Stimulated activated naive CD8-positive, alpha-beta T cell treated with anti-CD3 and anti-CD28 coated beads, Interleukin-15, amount 100 ng/mL, for 72 hours (primary cell): ENCODE results near the gene SPATS2L.

Experiments
- ATAC-seq: fragments of 150-1000 bp; cut with Tn5 transposase; 2 replicates; pipeline ENCODE4 v1.10.0; 2021; ENCODE audit warnings: mild to moderate bottlenecking, moderate library complexity
- DNase-seq, 2 donors: peaks; one replicate each; pipeline ENCODE4 v3.0.0; 2021 to 2022
- H3K27ac Mint-ChIP-seq, 2 donors: one replicate each; pipeline ENCODE4 v1.8.0; 2022; ENCODE audit warnings: mild to moderate bottlenecking in 2 of 2, mixed read lengths in 2 of 2, moderate library complexity in 2 of 2
- H3K27me3 Mint-ChIP-seq: one replicate; pipeline ENCODE4 v1.8.0; 2022; ENCODE audit warnings: mixed read lengths
- H3K4me1 Mint-ChIP-seq: one replicate; pipeline ENCODE4 v1.8.0; 2022; ENCODE audit warnings: mild to moderate bottlenecking, mixed read lengths
- H3K4me3 Mint-ChIP-seq, 2 donors: one replicate each; pipeline ENCODE4 v1.8.0; 2022; ENCODE audit warnings: mild to moderate bottlenecking in 2 of 2, mixed read lengths in 2 of 2, moderate library complexity in 1 of 2
- H3K9me3 Mint-ChIP-seq, 2 donors: one replicate each; pipeline ENCODE4 v1.8.0; 2022; ENCODE audit warnings: mixed read lengths in 2 of 2

Gene SPATS2L

GRCh38 chr2:200393191-200393590, 86.7 kb downstream of the SPATS2L start:
- Mint-ChIP-seq H3K4me1 (peaks cover 6% of the 10 kb centered on the region), H3K9me3 (no peaks in the 10 kb centered on the region), H3K27me3 (no peaks in the 10 kb centered on the region), H3K27ac (no peak overlapping the region), H3K4me3 (no peak overlapping the region)
- DNase-seq (no peak), ATAC-seq (no peak)

- no peak overlapping the region for H3K27ac Mint-ChIP-seq
- ATAC-seq (no peak), DNase-seq (no peak)
- H3K27me3 Mint-ChIP-seq = no peaks in the 10 kb centered on the region
- peaks cover 6% of the 10 kb centered on the region for H3K4me1 Mint-ChIP-seq
- H3K4me3 Mint-ChIP-seq = no peak overlapping the region
- H3K9me3 Mint-ChIP-seq = no peaks in the 10 kb centered on the region
Measured at GRCh38 chr2:200394045-200394444, 87.6 kb downstream of the SPATS2L start.

GRCh38 chr2:200396781-200397242, 90.3 kb downstream of the SPATS2L start:
- ATAC-seq = no peak
- H3K27ac Mint-ChIP-seq = no peak overlapping the region
- peaks cover 6% of the 10 kb centered on the region for H3K4me1 Mint-ChIP-seq
- no peaks in the 10 kb centered on the region for H3K9me3 Mint-ChIP-seq
- no peak overlapping the region for H3K4me3 Mint-ChIP-seq
- H3K27me3 Mint-ChIP-seq = no peaks in the 10 kb centered on the region
- no peak for DNase-seq

GRCh38 chr2:200397785-200398184, 91.3 kb downstream of the SPATS2L start:
- no peak for ATAC-seq
- no peak for DNase-seq

GRCh38 chr2:200399046-200399445, 92.6 kb downstream of the SPATS2L start:
- Mint-ChIP-seq H3K9me3 (no peaks in the 10 kb centered on the region), H3K4me3 (no peak overlapping the region), H3K27me3 (no peaks in the 10 kb centered on the region), H3K4me1 (peaks cover 6% of the 10 kb centered on the region), H3K27ac (no peak overlapping the region)
- ATAC-seq = peak; percentile 57
- DNase-seq = no peak

More at GRCh38 chr2:200397785-200398184, 91.3 kb downstream of the SPATS2L start:
- Mint-ChIP-seq H3K4me3 (no peak overlapping the region), H3K27ac (no peak overlapping the region), H3K4me1 (peaks cover 6% of the 10 kb centered on the region), H3K27me3 (no peaks in the 10 kb centered on the region), H3K9me3 (no peaks in the 10 kb centered on the region)

GRCh38 chr2:200399636-200400035, 93.1 kb downstream of the SPATS2L start:
- Mint-ChIP-seq H3K4me1 (peaks cover 6% of the 10 kb centered on the region), H3K4me3 (no peak overlapping the region), H3K27ac (no peak overlapping the region), H3K9me3 (no peaks in the 10 kb centered on the region), H3K27me3 (no peaks in the 10 kb centered on the region)
- DNase-seq (no peak), ATAC-seq (no peak)

- H3K27ac Mint-ChIP-seq = no peak overlapping the region
- no peaks in the 10 kb centered on the region for H3K27me3 Mint-ChIP-seq
- H3K4me1 Mint-ChIP-seq = peaks cover 21% of the 10 kb centered on the region
- H3K4me3 Mint-ChIP-seq = no peak overlapping the region
- no peak for ATAC-seq
- no peak for DNase-seq
- peaks cover 0 to 5% of the 10 kb centered on the region in 2 donors for H3K9me3 Mint-ChIP-seq
Measured at GRCh38 chr2:200403814-200404213, 97.3 kb downstream of the SPATS2L start.

- no peak overlapping the region for H3K27ac Mint-ChIP-seq
- no peaks in the 10 kb centered on the region for H3K27me3 Mint-ChIP-seq
- H3K9me3 Mint-ChIP-seq = peaks cover 0 to 5% of the 10 kb centered on the region in 2 donors
- no peak for ATAC-seq
- H3K4me3 Mint-ChIP-seq = no peak overlapping the region
- DNase-seq = no peak
- peaks cover 22% of the 10 kb centered on the region for H3K4me1 Mint-ChIP-seq
Measured at GRCh38 chr2:200404615-200405014, 98.1 kb downstream of the SPATS2L start.

GRCh38 chr2:200405599-200406298, 99.3 kb downstream of the SPATS2L start:
- no peak overlapping the region for H3K27ac Mint-ChIP-seq
- peaks cover 0 to 5% of the 10 kb centered on the region in 2 donors for H3K9me3 Mint-ChIP-seq
- DNase-seq (no peak), ATAC-seq (peak; percentile 96)
- no peaks in the 10 kb centered on the region for H3K27me3 Mint-ChIP-seq
- peak overlapping the region in 1 of 2 donors; percentile 24 for H3K4me3 Mint-ChIP-seq
- peaks cover 22% of the 10 kb centered on the region for H3K4me1 Mint-ChIP-seq

- DNase-seq (no peak), ATAC-seq (no peak)
- no peak overlapping the region for H3K27ac Mint-ChIP-seq
- H3K27me3 Mint-ChIP-seq = no peaks in the 10 kb centered on the region
- H3K4me1 Mint-ChIP-seq = peaks cover 22% of the 10 kb centered on the region
- peak overlapping the region in 1 of 2 donors; percentile 24 for H3K4me3 Mint-ChIP-seq
- H3K9me3 Mint-ChIP-seq = peaks cover 0 to 5% of the 10 kb centered on the region in 2 donors
Measured at GRCh38 chr2:200406379-200406778, 99.9 kb downstream of the SPATS2L start.

- Mint-ChIP-seq H3K27ac (no peak overlapping the region), H3K27me3 (no peaks in the 10 kb centered on the region), H3K4me3 (peak overlapping the region in 1 of 2 donors; percentile 12), H3K9me3 (peaks cover 0 to 5% of the 10 kb centered on the region in 2 donors), H3K4me1 (peaks cover 22% of the 10 kb centered on the region)
- DNase-seq (no peak), ATAC-seq (peak; percentile 5)
Measured at GRCh38 chr2:200408428-200409316, 102.2 kb downstream of the SPATS2L start.

GRCh38 chr2:200411831-200412230, 105.3 kb downstream of the SPATS2L start:
- ATAC-seq (no peak), DNase-seq (no peak)
- Mint-ChIP-seq H3K27me3 (no peaks in the 10 kb centered on the region), H3K27ac (no peak overlapping the region), H3K4me1 (peaks cover 14% of the 10 kb centered on the region), H3K4me3 (no peak overlapping the region), H3K9me3 (peaks cover 0 to 5% of the 10 kb centered on the region in 2 donors)

- H3K4me3 Mint-ChIP-seq = no peak overlapping the region
- no peaks in the 10 kb centered on the region for H3K9me3 Mint-ChIP-seq
- no peaks in the 10 kb centered on the region for H3K4me1 Mint-ChIP-seq
- no peaks in the 10 kb centered on the region for H3K27me3 Mint-ChIP-seq
- H3K27ac Mint-ChIP-seq = no peak overlapping the region
- DNase-seq (no peak), ATAC-seq (no peak)
Measured at GRCh38 chr2:200414367-200414766, 107.9 kb downstream of the SPATS2L start.

- DNase-seq = no peak
- no peaks in the 10 kb centered on the region for H3K9me3 Mint-ChIP-seq
- ATAC-seq = no peak
- H3K27ac Mint-ChIP-seq = no peak overlapping the region
- H3K4me1 Mint-ChIP-seq = no peaks in the 10 kb centered on the region
- H3K27me3 Mint-ChIP-seq = no peaks in the 10 kb centered on the region
- no peak overlapping the region for H3K4me3 Mint-ChIP-seq
Measured at GRCh38 chr2:200415455-200415854, 109.0 kb downstream of the SPATS2L start.

GRCh38 chr2:200416878-200417277, 110.4 kb downstream of the SPATS2L start:
- Mint-ChIP-seq H3K27ac (no peak overlapping the region), H3K4me3 (no peak overlapping the region), H3K27me3 (no peaks in the 10 kb centered on the region), H3K9me3 (no peaks in the 10 kb centered on the region), H3K4me1 (no peaks in the 10 kb centered on the region)
- DNase-seq (no peak), ATAC-seq (no peak)

- Mint-ChIP-seq H3K4me3 (no peak overlapping the region), H3K27me3 (no peaks in the 10 kb centered on the region), H3K9me3 (no peaks in the 10 kb centered on the region), H3K27ac (no peak overlapping the region), H3K4me1 (no peaks in the 10 kb centered on the region)
- no peak for DNase-seq
- ATAC-seq = no peak
Measured at GRCh38 chr2:200417366-200417765, 110.9 kb downstream of the SPATS2L start.
